ENCODE data around the gene GRK1.

The GRK1 gene

DNA sequence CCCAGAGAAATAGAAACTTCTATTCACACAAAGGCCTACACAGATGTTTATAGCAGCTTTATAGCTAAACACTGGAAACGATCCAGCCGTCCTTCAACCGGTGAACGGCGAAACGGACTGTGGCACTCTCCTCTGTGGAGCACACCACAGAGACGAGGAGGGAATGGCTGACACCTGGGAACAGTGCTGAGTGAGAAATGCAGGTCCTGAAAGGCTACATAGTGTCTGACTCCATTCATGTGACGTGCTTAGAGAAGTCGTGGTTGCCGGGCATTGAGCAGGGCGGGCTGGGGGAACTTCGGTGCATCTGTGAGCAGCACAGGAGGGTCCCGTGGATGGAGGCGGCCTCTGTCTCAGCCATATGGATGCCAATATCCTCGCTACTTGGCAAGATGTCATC is 3.1 kb upstream of the GRK1 start:
- TF ChIP-seq, protein P1, sequence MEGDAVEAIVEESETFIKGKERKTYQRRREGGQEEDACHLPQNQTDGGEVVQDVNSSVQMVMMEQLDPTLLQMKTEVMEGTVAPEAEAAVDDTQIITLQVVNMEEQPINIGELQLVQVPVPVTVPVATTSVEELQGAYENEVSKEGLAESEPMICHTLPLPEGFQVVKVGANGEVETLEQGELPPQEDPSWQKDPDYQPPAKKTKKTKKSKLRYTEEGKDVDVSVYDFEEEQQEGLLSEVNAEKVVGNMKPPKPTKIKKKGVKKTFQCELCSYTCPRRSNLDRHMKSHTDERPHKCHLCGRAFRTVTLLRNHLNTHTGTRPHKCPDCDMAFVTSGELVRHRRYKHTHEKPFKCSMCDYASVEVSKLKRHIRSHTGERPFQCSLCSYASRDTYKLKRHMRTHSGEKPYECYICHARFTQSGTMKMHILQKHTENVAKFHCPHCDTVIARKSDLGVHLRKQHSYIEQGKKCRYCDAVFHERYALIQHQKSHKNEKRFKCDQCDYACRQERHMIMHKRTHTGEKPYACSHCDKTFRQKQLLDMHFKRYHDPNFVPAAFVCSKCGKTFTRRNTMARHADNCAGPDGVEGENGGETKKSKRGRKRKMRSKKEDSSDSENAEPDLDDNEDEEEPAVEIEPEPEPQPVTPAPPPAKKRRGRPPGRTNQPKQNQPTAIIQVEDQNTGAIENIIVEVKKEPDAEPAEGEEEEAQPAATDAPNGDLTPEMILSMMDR (IDR thresholded peaks at IDR 0.05; ENCODE audit: control extremely low read depth, extremely low read depth, low read depth, missing control alignments), result no peak
- no peak for DNase-seq (ENCODE audit: extremely low spot score)
- CTCF ChIA-PET, result no interaction called here
- POLR2A ChIA-PET, result no interaction called here

DNA sequence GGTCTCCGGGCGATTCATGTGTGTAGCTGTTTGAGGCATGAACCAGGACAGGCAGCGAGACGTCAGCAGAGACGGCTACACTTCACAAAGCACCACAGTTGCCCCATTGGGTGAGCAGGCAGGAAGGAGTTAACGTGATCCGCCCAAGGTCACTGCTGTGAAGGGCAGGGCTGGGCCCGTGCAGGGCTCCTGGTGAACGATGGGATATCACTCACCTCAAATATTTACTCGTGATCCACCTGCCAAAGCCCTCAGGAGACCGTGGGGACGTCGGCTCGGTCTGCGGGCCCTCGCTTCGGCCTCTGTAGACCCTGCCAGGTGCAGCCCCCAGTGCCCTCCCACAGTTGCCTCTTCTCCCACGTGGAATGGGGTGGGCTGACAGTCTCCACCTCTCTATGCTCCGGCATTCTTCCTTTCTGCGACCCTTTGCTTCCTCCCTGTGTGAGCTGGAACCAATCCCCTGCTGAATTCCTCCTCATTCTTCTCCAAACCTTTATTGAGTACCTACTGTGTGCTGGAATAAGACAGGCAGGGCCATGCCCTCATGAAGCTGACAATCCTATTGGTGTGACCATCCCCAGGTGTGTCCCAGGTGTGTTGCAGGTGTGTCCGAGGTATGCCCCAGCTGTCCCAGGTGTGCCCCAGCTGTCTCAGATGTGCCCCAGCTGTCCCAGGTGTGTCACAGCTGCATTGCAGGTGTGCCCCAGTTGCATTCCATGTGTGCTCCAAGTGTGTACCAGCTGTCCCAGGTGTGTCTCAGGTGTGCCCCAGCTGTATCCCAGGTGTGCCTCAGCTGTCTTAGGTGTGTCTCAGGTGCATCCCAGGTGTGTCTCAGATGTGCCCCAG is 2.0 kb upstream of the GRK1 start:
- CTCF ChIA-PET, result no interaction called here

DNA sequence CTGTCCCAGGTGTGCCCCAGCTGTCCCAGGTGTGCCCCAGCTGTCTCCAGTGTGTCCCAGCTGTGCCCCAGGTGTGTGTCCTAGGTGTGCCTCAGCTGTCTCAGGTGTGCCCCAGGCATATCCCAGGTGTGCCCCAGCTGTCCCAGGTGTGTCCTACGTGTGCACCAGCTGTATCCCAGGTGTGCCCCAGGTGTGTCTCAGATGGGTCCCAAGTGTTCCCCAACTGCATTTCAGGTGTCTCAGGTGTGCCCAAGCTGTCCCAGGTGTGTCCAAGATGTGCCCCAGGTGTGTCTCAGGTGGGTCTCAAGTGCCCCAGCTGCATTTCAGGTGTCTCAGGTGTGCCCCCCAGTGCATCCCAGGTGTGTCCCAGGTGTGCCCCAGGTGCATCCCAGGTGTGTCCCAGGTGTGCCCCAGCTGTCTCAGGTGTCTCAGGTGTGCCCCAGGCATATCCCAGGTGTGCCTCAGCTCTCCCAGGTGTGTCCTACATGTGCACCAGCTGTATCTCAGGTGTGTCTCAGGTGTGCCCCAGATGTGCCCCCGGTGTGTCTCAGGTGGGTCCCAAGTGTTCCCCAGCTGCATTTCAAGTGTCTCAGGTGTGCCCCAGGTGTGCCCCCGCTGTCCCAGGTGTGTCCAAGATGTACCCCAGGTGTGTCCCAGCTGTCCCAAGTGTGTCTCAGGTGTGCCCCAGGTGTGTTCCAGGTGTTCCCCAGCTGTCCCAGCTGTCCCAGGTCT is 1.3 kb upstream of the GRK1 start:
- CTCF ChIA-PET, result no interaction called here
- no peak for DNase-seq (ENCODE audit: extremely low spot score)
- TF ChIP-seq, protein P1 (IDR thresholded peaks at IDR 0.05; ENCODE audit: control extremely low read depth, extremely low read depth, low read depth, missing control alignments), result no peak
- POLR2A ChIA-PET, result no interaction called here

More for the DNA sequence above, 2.0 kb upstream of the GRK1 start:
- POLR2A ChIA-PET, result no interaction called here
- no peak for DNase-seq (ENCODE audit: extremely low spot score)
- TF ChIP-seq, protein P1 (IDR thresholded peaks at IDR 0.05; ENCODE audit: control extremely low read depth, extremely low read depth, low read depth, missing control alignments), result no peak

DNA sequence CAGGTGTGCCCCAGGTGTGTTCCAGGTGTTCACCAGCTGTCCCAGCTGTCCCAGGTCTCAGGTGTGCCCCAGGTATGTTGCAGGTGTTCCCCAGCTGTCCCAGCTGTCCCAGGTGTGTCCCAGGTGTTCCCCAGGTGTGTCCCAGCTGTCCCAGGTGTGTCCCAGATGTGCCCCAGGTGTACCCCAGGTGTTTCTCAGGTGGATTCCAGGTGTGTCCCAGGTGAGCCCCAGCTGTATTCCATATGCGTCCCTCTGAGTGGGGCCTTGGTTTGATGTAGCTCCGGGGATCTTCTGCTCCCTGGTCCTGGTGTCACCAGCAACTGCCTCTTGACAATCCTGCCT is 719 bp upstream of the GRK1 start:
- TF ChIP-seq, protein P1 (IDR thresholded peaks at IDR 0.05; ENCODE audit: control extremely low read depth, extremely low read depth, low read depth, missing control alignments), result no peak
- ChIA-PET CTCF (interaction anchor here (1.5 kb wide), 1 partner anchor 58 kb away, joined by 6 read pairs; no protein-coding TSS in a partner anchor), POLR2A (no interaction called here)
- no peak for DNase-seq (ENCODE audit: extremely low spot score)

DNA sequence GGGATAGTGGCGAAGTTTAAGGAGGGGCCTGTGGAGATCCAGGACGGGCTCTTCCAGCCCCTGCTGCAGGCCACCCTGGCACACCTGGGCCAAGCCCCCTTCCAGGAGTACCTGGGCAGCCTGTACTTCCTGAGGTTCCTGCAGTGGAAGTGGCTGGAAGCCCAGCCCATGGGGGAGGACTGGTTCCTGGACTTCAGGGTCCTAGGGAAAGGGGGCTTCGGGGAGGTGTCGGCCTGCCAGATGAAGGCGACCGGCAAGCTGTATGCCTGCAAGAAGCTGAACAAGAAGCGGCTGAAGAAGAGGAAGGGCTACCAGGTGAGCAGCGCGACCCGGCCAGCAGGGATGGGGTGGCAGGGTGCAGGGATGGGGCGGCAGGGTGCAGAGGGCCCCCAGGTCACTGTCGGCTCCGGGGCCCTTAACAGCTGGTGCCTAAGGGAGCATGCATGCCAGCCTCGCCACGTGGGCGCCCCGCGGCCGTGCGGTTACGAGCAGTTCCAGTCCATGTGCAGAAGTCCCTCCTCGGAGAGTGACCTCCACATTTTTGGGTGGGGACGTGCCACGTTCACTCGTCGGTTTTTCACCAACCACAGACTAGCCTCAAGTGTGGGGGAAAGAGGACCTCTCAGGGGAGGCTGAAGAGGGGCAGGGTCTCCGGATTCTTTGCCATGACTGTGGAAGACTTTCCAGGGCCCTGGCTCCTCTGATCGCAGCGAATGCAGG is 912 bp downstream of the GRK1 start:
- POLR2A ChIA-PET, result no interaction called here
- DNase-seq (ENCODE audit: extremely low spot score), result no peak
- TF ChIP-seq, protein P1 (IDR thresholded peaks at IDR 0.05; ENCODE audit: control extremely low read depth, extremely low read depth, low read depth, missing control alignments), result no peak
- CTCF ChIA-PET, result interaction anchor here (1.4 to 1.5 kb wide), 3 partner anchors 17 to 57 kb away, joined by 3 to 6 read pairs (median 4); no protein-coding TSS in a partner anchor

DNA sequence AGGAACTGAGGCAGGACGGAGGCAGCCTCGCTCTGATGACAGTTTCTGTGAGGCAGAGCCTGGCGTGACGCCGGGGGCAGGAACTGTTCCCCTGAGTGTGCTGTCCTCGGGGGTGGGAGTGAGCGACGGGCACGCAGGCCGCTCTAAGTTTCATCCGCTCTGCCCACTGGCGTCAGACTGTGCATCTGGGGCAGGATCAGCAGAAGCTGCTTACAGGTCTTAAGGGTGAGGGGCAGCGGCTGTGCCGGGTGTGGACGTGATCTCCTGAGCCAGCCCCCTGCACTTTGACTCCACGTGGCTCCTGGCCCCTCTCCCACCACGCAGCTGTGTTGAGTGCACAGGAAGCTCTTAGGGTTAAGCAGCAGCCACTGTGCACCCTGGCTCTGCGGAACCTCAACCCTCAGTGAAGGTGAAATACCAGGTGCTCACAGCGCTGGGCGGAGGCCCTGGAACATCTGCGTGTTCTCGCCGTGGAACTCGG is 1.5 kb downstream of the GRK1 start:
- TF ChIP-seq, protein P1 (IDR thresholded peaks at IDR 0.05; ENCODE audit: control extremely low read depth, extremely low read depth, low read depth, missing control alignments), result no peak
- CTCF ChIA-PET, result interaction anchor here (1.4 kb wide), 1 partner anchor 56 kb away, joined by 4 read pairs; no protein-coding TSS in a partner anchor
- POLR2A ChIA-PET, result no interaction called here
- no peak for DNase-seq (ENCODE audit: extremely low spot score)
